ENCODE measurements around the gene PLIN4.
"Not testable (repeated sequence)": the region's sequence is repeated elsewhere in the genome, so short reads cannot be mapped to it uniquely, and the experiment has no call there.

PLIN4 gene

DNA sequence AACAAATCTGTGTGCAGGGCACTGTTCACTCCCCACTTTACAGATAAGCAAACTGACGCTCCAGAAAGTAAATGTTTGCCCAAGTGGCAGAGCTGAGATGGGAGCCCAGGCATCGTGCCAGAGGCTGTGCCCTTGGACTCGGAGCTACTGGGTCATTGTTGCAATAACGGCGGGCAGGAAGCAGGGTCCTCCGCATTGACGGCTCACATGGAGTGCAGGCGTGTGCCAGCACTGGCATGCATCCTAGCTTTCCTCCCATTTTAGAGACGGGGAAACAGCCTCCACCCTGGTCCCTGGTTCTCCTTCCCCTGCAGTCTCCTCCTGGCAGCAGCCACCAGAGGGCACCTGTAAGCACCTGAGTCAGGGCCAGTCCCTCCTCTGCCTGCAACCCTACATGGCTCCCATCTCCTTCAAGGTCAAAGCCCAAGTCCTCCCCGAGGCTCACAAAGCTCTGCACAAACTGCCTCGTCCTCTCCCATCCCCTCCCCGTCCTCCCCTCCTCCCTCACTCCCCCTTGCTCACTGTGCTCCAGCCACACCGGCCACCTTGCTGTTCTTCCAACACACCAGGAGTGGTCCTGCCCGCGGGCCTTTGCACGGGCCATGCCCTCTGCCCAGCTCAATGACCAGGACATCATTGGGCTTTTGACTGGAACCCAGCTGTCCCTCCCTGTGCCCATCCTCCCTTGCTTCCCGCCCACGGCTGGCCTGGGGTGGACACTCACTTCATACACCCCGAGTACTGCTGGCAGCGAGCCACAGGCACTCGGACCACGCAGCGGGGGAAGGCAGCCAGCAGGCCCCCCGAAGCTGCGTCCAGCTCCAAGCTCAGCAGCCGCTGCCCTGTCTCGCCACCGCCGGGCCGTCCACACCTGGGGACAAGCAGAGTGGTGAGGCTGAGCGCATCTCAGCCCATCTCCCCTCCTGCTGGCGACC is 29.3 kb upstream of the PLIN4 start:
- in situ Hi-C loops (cut with MboI; ENCODE audit: low pct_unique_long_range_greater_than_20kb, low sequenced_read_pairs, unreplicated experiment): no loop called here
- TF ChIP-seq, protein P1, sequence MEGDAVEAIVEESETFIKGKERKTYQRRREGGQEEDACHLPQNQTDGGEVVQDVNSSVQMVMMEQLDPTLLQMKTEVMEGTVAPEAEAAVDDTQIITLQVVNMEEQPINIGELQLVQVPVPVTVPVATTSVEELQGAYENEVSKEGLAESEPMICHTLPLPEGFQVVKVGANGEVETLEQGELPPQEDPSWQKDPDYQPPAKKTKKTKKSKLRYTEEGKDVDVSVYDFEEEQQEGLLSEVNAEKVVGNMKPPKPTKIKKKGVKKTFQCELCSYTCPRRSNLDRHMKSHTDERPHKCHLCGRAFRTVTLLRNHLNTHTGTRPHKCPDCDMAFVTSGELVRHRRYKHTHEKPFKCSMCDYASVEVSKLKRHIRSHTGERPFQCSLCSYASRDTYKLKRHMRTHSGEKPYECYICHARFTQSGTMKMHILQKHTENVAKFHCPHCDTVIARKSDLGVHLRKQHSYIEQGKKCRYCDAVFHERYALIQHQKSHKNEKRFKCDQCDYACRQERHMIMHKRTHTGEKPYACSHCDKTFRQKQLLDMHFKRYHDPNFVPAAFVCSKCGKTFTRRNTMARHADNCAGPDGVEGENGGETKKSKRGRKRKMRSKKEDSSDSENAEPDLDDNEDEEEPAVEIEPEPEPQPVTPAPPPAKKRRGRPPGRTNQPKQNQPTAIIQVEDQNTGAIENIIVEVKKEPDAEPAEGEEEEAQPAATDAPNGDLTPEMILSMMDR (IDR thresholded peaks at IDR 0.05; ENCODE audit: extremely low read depth, insufficient read depth, missing control alignments): peak; percentile 49
- no peak for DNase-seq (ENCODE audit: low spot score)

DNA sequence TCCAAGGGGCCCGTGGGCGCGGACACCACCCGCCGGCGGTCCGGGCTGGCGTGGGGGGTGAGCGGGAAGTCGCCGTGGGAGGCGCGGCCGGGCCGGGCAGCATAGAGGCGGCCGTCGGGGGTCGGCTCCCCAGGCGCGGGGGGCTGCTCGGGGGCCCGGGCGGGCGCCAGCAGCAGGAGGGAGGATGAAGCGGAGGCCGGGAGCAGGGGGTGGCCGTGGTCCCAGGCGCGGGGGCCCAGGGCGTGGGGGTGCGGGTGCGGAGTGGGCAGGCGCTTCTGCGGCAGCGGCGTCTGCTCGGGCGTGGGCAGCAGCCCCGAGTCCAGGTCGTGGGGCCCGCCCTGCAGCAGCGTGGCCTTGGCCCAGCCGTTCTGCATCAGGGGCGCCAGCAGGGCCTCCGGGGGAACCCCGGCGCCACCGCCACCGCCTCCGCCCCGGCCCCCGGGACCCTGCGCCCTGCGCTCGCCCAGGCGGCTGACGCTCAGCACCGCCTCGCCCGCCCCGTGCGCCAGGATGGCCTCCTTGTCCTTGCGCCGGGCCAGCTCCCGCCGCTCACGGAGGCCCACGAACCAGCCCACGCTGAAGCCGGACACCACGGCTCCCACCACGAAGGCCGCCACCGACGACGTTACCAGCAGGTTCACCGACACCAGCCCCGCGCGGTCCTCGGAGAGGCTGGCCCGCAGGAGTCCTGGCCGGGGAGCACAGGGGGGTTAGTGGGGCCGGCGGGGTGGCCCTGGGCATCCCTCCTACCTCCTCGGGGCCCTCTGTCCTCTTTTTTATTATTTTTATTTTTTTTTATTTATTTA is 25.8 kb upstream of the PLIN4 start:
- in situ Hi-C loops (cut with MboI; ENCODE audit: low pct_unique_long_range_greater_than_20kb, low sequenced_read_pairs, unreplicated experiment): no loop called here

DNA sequence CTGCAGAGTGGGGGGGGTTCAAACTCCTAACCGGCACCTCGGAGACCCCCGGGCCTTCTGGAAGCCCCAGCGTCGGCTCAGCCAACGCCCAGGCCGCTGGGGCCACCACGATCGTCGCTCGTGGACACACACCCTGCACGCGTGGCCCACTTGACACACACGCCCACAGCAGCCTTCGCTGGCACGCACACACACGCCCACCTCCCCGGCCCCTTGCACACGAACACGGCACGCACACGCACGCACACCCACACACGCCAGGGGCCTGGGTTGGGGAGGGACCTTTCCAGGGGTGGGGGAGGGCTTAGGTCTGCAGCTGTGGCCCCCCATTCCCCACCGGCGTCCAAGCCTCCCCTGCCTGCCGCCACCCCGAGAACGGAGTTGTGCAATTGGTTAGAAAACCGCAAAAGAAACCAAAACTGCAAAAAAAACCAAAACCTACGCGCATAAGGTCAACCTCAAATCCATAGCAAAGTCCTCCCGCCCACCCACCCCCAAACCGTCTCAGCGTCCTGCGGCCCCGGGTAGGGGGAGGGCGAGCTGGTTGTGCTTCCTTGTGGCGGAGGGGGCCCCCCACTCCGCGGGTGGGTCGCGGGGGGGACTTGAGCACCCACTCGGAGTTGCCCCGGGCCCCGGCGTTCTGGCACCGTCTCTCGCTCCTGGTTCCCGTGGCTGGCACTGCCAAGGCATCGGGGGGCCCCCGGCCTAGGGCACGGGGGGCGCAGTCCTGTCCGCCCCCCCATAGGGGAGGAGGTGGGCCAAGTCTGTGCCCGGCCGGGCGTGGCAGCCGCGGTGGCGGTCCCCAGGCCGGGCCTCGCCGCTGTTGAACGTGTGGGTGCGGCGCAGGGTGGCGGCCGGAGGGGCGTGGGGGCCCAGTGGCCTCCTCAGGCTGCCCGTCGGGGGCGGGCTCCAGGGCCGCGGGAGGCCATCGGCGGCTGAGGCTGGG is 24.9 kb upstream of the PLIN4 start:
- in situ Hi-C loops (cut with MboI; ENCODE audit: low pct_unique_long_range_greater_than_20kb, low sequenced_read_pairs, unreplicated experiment): no loop called here
- no peak for DNase-seq (ENCODE audit: low spot score)
- TF ChIP-seq, protein P1 (IDR thresholded peaks at IDR 0.05; ENCODE audit: extremely low read depth, insufficient read depth, missing control alignments): no peak

More for the DNA sequence above, 25.8 kb upstream of the PLIN4 start:
- no peak for DNase-seq (ENCODE audit: low spot score)
- TF ChIP-seq, protein P1 (IDR thresholded peaks at IDR 0.05; ENCODE audit: extremely low read depth, insufficient read depth, missing control alignments): no peak

DNA sequence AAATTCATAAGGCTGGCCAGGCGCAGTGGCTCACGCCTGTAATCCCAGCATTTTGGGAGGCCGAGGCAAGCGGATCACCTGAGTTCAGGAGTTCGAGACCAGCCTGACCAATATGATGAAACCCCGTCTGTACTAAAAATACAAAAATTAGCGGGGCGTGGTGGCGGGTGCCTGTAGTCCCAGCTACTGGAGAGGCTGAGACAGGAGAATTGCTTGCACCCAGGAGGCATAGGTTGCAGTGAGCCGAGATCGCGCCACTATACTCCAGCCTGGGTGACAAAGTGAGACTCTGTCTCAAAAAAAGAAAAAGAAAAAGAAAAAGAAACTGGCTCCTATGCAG is 23.5 kb upstream of the PLIN4 start:
- DNase-seq (ENCODE audit: low spot score); in situ Hi-C loops (cut with MboI; ENCODE audit: low pct_unique_long_range_greater_than_20kb, low sequenced_read_pairs, unreplicated experiment): not testable (repeated sequence)

DNA sequence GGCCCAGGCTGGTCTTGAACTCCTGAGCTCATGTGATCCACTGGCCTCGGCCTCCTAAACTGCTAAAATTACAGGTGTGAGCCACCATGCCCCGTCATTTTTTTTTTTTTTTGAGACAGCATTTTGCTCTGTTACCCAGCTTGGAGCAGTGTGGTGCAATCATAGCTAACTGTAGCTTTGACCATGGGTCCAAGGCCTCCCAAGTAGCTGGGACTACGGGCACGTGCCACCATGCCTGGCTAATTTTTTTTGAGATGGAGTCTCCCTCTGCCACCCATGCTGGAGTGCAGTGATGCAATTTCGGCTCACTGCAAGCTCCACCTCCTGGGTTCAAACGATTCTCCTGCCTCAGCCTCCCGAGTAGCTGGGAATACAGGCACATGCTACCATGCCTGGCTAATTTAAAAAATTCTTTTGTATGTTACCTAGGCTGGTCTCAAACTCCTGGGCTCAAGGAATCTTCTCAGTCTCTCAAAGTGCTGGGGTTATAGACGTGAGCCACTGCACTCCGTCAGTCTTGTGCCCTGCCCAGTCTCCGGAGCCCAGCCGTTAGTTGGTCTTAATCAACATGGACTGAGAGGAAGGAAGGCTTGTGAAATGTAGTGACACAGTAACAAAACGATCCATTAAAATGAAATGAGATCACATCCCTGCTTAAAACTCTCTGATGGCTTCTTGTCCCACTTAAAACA is 23.0 kb upstream of the PLIN4 start:
- TF ChIP-seq, protein P1 (IDR thresholded peaks at IDR 0.05; ENCODE audit: extremely low read depth, insufficient read depth, missing control alignments): no peak
- DNase-seq (ENCODE audit: low spot score): no peak
- in situ Hi-C loops (cut with MboI; ENCODE audit: low pct_unique_long_range_greater_than_20kb, low sequenced_read_pairs, unreplicated experiment): no loop called here

DNA sequence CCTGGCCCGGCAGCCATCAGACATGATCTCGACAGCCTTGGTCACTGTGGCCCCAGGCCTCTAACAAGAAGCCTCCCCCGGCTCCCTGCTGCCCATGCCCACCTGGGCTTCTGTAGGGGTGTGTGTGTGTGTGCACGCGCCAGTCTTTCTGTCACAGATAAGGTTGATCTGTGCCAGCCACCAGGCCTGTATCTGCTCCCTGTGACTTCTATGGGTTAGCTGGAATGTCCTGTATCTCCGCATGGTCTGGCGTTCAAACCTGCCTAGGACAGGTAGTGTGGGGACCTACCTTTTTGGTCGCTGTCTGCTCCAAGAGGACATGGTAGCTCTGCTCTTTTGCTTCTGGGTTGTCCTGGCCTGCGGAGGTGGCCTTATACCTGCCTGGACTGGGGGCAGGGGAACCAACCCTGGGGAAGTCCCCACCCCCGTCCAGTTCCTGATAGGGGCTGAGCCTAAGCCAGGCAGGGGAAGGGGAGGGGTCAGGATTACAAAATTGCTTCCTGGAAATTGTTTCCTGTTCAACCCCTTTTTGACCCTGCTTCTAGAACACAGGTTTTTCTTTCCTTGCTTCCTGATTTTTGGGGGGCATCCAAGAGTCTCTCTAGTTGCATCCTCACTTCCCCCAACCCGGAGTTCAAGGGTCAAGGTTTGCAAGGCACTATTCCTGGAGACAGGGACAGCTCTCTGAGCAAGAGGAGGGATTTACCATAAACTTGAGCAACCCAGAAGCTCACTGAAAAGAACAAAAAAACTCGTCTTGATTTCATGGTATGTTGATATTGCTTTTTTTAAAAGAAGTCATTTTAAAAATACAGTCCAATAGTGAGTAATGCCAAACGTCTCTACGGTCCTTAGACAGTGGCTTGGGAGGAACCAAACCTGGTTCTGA is 21.7 kb upstream of the PLIN4 start, which contains the start of gene LRG1:
LRG1 (minus strand) TSS at position 344 of the 889 bp plus-strand sequence; CDS start at position 321, 23 bp downstream.
- in situ Hi-C loops (cut with MboI; ENCODE audit: low pct_unique_long_range_greater_than_20kb, low sequenced_read_pairs, unreplicated experiment): no loop called here
- TF ChIP-seq, protein P1 (IDR thresholded peaks at IDR 0.05; ENCODE audit: extremely low read depth, insufficient read depth, missing control alignments): no peak
- DNase-seq (ENCODE audit: low spot score): peak; percentile 69

Measured in GM13977 (cell line).